Right atrium auricular region (tissue), 2 donors: ENCODE data around the gene URM1. TPM values are rescaled to one million over a fixed set of nuclear protein-coding genes. Genes with fewer than 3 reads are reported as not detected.
A peak's percentile ranks its signal among the peaks of the same experiment; 100 is the strongest.
"Not testable (repeated sequence)": the region's sequence is repeated elsewhere in the genome, so short reads cannot be mapped to it uniquely, and the experiment has no call there.

Source experiments
- DNase-seq: peaks from one replicate; pipeline ENCODE4 v3.0.0-alpha.2; 2019; ENCODE audit warnings: low spot score
- H3K27ac ChIP-seq, 2 donors: fragments of 200-600 bp; sonication (generic); 1 replicate in 1 of 2; 2 replicates in 1 of 2; pipeline ENCODE4 v1.5.1; 2016 to 2019
- H3K27me3 ChIP-seq, 2 donors: fragments of 200-600 bp; sonication (generic); one replicate each; pipeline versions ENCODE4 v1.5.1 to v1.6.0; 2017 to 2019
- H3K36me3 ChIP-seq: fragments of 200-600 bp; sonication (generic); one replicate; pipeline ENCODE4 v1.5.1; 2016
- H3K4me1 ChIP-seq, 2 donors: fragments of 200-600 bp; sonication (generic); one replicate each; pipeline versions ENCODE4 v1.5.1 to v1.6.0; 2017 to 2019
- H3K4me3 ChIP-seq, 2 donors: fragments of 200-600 bp; sonication (generic); 1 replicate in 1 of 2; 2 replicates in 1 of 2; pipeline ENCODE4 v1.5.1; 2017 to 2019; ENCODE audit warnings: mild to moderate bottlenecking in 1 of 2, moderate library complexity in 1 of 2
- H3K9me3 ChIP-seq, 2 donors: fragments of 200-600 bp; sonication (generic); one replicate each; pipeline ENCODE4 v1.5.1; 2019
- total RNA-seq, 2 donors: library from RNA; depleted of rRNA; stranded (reverse); fragments of >200 nt; gene quantifications; one replicate each; pipeline ENCODE4 v1.1.0, GENCODE V29; 2016
- TF ChIP-seq, protein P1 (sequence below), 2 donors: fragments of 200-600 bp; sonication (generic); IDR thresholded peaks; one replicate each; pipeline ENCODE4 v1.5.1; 2019; ENCODE audit warnings: antibody characterized with exemption in 2 of 2

Gene URM1
- total RNA-seq, 2 donors from 2014 or later = 34.0 to 37.3 TPM

DNA sequence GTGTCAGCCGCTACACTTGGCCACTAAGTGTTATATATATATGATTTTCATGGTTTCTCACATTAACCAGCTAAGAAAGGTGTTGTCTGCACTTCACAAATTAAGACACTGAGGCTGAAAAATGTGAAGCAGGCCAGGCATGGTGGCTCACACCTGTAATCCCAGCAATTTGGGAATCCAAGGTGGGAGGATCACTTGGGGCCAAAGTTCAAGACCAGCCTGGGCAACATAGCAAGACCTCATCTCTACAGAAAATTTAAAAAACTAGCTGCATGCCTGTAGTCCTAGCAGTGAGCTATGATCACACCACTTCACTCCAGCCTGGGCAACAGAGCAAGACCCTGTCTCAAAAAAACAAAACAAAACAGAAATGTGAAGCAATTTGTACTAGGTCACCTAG is 46.8 kb upstream of the URM1 start:
- TF ChIP-seq, protein P1, sequence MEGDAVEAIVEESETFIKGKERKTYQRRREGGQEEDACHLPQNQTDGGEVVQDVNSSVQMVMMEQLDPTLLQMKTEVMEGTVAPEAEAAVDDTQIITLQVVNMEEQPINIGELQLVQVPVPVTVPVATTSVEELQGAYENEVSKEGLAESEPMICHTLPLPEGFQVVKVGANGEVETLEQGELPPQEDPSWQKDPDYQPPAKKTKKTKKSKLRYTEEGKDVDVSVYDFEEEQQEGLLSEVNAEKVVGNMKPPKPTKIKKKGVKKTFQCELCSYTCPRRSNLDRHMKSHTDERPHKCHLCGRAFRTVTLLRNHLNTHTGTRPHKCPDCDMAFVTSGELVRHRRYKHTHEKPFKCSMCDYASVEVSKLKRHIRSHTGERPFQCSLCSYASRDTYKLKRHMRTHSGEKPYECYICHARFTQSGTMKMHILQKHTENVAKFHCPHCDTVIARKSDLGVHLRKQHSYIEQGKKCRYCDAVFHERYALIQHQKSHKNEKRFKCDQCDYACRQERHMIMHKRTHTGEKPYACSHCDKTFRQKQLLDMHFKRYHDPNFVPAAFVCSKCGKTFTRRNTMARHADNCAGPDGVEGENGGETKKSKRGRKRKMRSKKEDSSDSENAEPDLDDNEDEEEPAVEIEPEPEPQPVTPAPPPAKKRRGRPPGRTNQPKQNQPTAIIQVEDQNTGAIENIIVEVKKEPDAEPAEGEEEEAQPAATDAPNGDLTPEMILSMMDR (IDR thresholded peaks at IDR 0.05) = no peak
- Histone ChIP-seq H3K4me1 (peaks cover 0 to 38% of the 10 kb centered on the region in 2 donors), H3K4me3 (no peak overlapping the region), H3K27me3 (no peaks in the 10 kb centered on the region), H3K36me3 (peaks cover 4% of the 10 kb centered on the region), H3K27ac (no peak overlapping the region), H3K9me3 (no peaks in the 10 kb centered on the region)
- no peak for DNase-seq

DNA sequence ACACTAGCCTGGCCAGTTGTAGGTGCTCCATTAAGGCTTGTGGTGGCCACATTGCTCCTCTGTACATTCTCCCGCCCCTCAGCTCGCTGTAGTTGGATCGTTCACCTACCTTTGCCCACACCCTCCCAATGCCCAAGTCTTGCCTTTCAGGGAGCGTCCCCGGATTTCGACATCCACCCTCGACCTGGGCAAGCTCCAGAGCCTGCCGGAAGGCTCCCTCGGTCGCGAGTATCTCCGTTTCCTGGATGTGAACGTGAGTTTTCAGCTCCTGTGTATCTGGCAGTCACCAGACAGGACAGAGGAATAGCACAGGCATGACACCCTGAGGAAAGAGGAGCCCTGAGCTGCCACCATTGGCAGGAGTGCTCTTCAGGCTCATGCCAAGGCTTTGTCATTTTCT is 45.5 kb upstream of the URM1 start:
- Histone ChIP-seq H3K27me3 (no peaks in the 10 kb centered on the region), H3K9me3 (no peaks in the 10 kb centered on the region), H3K27ac (peak overlapping the region; percentile 32 to 57), H3K4me3 (no peak overlapping the region), H3K36me3 (peaks cover 4% of the 10 kb centered on the region), H3K4me1 (peaks cover 0 to 38% of the 10 kb centered on the region in 2 donors)
- DNase-seq = no peak
- TF ChIP-seq, protein P1 (IDR thresholded peaks at IDR 0.05) = no peak

DNA sequence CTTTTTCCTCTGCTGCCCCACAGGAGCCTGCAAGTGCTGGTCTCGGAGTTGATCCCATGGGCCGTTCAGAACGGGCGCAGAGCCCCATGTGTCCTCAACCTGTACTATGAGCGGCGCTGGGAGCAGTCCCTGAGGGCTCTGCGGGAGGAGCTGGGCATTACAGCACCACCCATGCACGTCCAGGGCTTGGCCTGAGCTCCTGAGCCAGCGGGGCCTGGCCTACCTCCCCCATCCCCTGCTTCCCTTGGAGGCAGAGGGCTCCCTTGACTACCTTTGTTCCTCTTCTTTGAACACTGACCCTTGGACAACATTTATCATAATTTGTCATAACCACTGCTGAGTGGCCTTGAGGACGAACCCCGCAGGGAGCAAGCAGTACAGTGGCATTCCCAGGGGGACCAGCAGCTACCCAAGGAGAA is 37.7 kb upstream of the URM1 start:
- H3K4me3 ChIP-seq = no peak overlapping the region
- H3K27me3 ChIP-seq = no peaks in the 10 kb centered on the region
- no peak overlapping the region for H3K27ac ChIP-seq
- no peaks in the 10 kb centered on the region for H3K9me3 ChIP-seq
- no peaks in the 10 kb centered on the region for H3K4me1 ChIP-seq
- DNase-seq = no peak
- H3K36me3 ChIP-seq = no peaks in the 10 kb centered on the region
- TF ChIP-seq, protein P1 (IDR thresholded peaks at IDR 0.05) = no peak

DNA sequence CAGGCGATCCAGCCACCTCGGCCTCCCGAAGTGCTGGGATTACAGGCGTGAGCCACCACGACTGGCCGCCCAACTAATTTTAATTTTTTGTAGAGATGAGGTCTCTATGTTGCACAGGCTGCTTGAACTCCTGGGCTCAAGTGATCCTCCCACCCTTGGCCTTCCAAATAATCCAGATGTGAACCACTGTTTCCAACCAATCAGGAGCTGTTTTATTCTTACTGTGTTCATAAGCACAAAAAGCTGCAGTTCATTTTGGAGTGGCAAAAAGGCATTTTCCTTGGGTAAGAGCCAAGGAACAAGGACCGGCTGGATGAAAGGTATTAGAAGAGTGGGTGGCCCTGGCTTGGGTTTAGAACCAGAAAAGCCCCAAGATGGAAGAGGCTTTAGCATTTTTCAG is 36.0 kb upstream of the URM1 start:
- Histone ChIP-seq H3K27ac (no peak overlapping the region), H3K4me1 (peaks cover 0 to 4% of the 10 kb centered on the region in 2 donors), H3K27me3 (no peaks in the 10 kb centered on the region), H3K36me3 (no peaks in the 10 kb centered on the region), H3K4me3 (no peak overlapping the region), H3K9me3 (no peaks in the 10 kb centered on the region)
- TF ChIP-seq, protein P1 (IDR thresholded peaks at IDR 0.05) = no peak
- DNase-seq = no peak

DNA sequence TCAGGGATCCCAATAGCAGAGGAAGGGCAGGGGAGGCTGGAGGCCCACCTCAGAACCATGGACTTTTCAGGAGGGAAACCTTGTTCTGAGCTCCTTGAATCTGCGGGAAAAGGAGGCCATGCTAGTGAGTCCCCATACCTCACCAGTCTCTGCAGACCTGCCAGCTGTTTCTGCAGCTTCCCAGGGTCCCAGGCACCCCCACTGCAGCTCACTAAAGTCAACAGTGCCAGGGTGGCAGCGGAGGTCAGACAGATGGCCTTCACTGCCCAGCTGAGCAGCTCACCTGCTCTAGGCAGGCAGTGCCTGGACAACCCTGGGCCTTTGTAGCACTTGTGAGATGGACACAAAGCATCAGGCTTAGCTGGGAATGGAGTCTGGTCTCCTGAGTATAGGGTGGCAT is 35.3 kb upstream of the URM1 start:
- no peak overlapping the region for H3K4me3 ChIP-seq
- DNase-seq = no peak
- TF ChIP-seq, protein P1 (IDR thresholded peaks at IDR 0.05) = no peak
- H3K4me1 ChIP-seq = peaks cover 0 to 6% of the 10 kb centered on the region in 2 donors
- no peaks in the 10 kb centered on the region for H3K9me3 ChIP-seq
- H3K36me3 ChIP-seq = no peaks in the 10 kb centered on the region
- no peak overlapping the region for H3K27ac ChIP-seq
- H3K27me3 ChIP-seq = no peaks in the 10 kb centered on the region

DNA sequence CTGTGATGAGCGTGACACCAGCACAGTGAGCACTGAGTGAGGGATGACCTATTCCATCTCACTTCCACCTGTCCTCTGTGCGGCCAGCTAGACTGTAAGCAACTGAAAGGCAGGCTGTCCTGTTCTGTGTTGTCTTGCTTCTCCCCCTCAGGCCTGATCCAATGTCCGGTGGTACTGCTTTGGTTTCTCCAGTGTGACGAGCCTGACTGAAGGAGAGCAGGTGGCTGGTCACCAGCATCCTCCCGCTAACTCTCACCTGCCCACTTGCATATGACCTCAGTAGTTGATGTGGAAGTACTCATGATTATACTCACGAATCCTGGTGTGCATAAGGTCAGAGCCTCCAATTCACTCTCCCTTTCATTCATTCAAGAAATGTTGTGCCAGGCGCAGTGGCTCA is 33.2 kb upstream of the URM1 start:
- no peak for DNase-seq
- TF ChIP-seq, protein P1 (IDR thresholded peaks at IDR 0.05) = no peak
- Histone ChIP-seq H3K4me1 (peaks cover 0 to 15% of the 10 kb centered on the region in 2 donors), H3K27ac (no peak overlapping the region), H3K36me3 (peaks cover 3% of the 10 kb centered on the region), H3K4me3 (no peak overlapping the region), H3K27me3 (no peaks in the 10 kb centered on the region), H3K9me3 (no peaks in the 10 kb centered on the region)

DNA sequence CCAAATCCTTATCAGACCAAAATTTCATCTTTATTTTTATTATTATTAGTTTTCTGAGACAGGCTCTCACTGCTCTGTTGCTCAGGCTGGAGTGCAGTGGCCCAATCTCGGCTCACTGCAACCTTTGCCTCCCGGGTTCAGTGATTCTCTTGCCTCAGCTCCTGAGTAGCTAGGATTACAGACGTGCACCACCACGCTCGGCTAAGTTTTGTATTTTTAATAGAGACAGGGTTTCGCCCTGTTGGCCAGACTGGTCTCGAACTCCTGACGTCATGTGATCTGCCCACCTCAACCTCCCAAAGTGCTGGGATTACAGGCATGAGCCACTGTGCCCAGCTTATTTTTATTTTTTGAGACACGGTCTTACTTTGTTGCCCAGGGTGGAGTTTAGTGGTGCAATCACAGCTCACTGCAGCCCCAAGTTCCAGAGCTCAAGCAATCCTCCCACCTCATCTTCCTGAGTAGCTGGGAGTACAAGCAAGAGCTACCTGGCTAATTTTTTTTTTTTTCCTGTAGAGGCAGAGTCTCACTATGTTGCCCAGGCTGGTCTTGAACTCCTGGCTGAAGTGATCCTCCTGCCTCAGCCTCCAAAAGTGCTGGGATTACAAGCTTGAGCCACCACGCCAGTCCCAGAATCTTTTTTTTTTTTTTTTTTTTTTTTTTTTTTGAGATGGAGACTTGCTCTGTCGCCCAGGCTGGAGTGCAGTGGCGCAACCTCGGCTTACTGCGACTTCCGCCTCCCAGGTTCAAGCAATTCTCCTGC is 32.1 kb upstream of the URM1 start:
- H3K9me3 ChIP-seq, H3K27me3 ChIP-seq, H3K4me3 ChIP-seq, H3K27ac ChIP-seq, DNase-seq: not testable (repeated sequence)
- Histone ChIP-seq H3K36me3 (peaks cover 14% of the 10 kb centered on the region), H3K4me1 (peaks cover 0 to 15% of the 10 kb centered on the region in 2 donors)
